GM18526 (cell line): Measurements from ENCODE around the gene RBM47.

ENCODE experiments used
- POLR2A ChIP-seq: IDR thresholded peaks from 3 replicates; pipeline ENCODE4 v1.6.1; 2011; ENCODE audit not compliant: insufficient read length; ENCODE audit errors: extremely low read depth

The RBM47 gene

GRCh38 chr4:40434126-40434687, 195.5 kb downstream of the RBM47 start:
- no peak for TF ChIP-seq POLR2A

GRCh38 chr4:40432504-40432903, 197.2 kb downstream of the RBM47 start:
- TF ChIP-seq POLR2A, result no peak

GRCh38 chr4:40427128-40427527, 202.5 kb downstream of the RBM47 start:
- no peak for TF ChIP-seq POLR2A

GRCh38 chr4:40425799-40426574, 203.7 kb downstream of the RBM47 start:
- no peak for TF ChIP-seq POLR2A

- TF ChIP-seq POLR2A, result no peak
These were observed 205.9 kb downstream of the RBM47 start for GRCh38 chr4:40423735-40424134.

GRCh38 chr4:40421839-40422708, 207.6 kb downstream of the RBM47 start:
- no peak for TF ChIP-seq POLR2A

GRCh38 chr4:40419231-40419912, 210.3 kb downstream of the RBM47 start:
- TF ChIP-seq POLR2A, result no peak

- TF ChIP-seq POLR2A, result no peak
These were observed 211.0 kb downstream of the RBM47 start for GRCh38 chr4:40418430-40419230.

GRCh38 chr4:40417941-40418340, 211.7 kb downstream of the RBM47 start:
- TF ChIP-seq POLR2A, result no peak

- no peak for TF ChIP-seq POLR2A
These were observed 215.0 kb downstream of the RBM47 start for GRCh38 chr4:40414673-40415072.

GRCh38 chr4:40412866-40413795, 216.5 kb downstream of the RBM47 start:
- TF ChIP-seq POLR2A, result no peak

GRCh38 chr4:40412388-40412787, 217.3 kb downstream of the RBM47 start:
- no peak for TF ChIP-seq POLR2A

- no peak for TF ChIP-seq POLR2A
These were observed 219.8 kb downstream of the RBM47 start for GRCh38 chr4:40409835-40410234.
